ENCODE results near the gene SLC9A7. TPM values are rescaled to one million over a fixed set of nuclear protein-coding genes. Genes with fewer than 3 reads are reported as not detected.

The SLC9A7 gene
- total RNA-seq, 1 donor from 2014 or later = 1.3 TPM

GRCh38 chrX:46707274-46707965 lies 51.5 kb downstream of the SLC9A7 start:
- DNase-seq (ENCODE audit: low spot score) = no peak

DNA sequence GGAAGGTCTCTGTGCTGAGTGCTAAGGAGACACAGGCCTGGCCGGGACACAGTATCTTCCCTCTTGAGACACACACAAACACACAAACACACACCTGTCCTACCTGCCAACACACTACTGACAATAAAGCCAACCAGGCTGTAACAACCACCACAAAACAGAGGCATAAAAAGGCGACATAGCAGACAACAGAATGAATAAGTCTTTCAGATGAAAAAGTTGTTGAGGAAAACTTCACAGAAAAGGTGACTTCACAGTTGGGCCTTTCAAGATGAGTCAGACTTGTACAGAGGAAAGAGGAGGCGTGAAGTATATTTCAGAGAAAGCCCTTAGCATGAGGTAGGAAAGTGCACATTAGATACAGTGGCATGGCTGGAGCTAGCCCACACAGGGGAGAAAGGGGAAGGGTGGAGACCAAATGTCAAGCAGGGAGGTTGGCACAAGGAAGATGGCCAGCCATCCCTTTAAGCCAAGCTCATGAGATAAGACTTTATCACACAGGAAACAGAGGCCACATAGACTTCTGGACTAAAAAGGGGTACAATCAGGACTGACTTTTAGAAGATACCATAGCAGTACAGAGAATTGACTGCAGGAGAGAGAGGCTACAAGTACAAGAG lies 54.0 kb downstream of the SLC9A7 start:
- no peak for DNase-seq (ENCODE audit: low spot score)

- no peak for DNase-seq (ENCODE audit: low spot score)
Observed at GRCh38 chrX:46703980-46704379, 54.9 kb downstream of the SLC9A7 start.

GRCh38 chrX:46698691-46699090 lies 60.2 kb downstream of the SLC9A7 start:
- no peak for DNase-seq (ENCODE audit: low spot score)

- DNase-seq (ENCODE audit: low spot score) = no peak
Observed at GRCh38 chrX:46695491-46695890, 63.4 kb downstream of the SLC9A7 start.

DNA sequence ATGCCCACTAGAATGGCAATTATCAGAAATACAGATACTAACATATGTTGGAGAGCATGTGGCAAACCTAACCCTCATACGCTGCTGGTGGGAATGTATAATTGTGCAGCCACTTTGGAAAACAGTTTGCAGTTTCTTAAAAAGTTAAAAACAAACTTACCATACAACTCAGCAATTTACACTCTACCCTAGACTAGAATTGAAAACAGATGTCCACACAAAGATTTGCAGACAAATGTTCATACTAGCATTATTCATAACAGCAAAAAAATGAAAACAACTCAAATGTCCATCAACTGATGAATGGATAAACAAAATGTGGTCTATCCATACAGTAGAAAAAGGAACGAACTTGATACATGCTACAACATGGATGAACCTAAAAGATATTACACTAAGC lies 64.4 kb downstream of the SLC9A7 start:
- DNase-seq (ENCODE audit: low spot score) = no peak

GRCh38 chrX:46693149-46693548 lies 65.8 kb downstream of the SLC9A7 start:
- DNase-seq (ENCODE audit: low spot score) = no peak

GRCh38 chrX:46690818-46691217 lies 68.1 kb downstream of the SLC9A7 start:
- DNase-seq (ENCODE audit: low spot score) = no peak

DNA sequence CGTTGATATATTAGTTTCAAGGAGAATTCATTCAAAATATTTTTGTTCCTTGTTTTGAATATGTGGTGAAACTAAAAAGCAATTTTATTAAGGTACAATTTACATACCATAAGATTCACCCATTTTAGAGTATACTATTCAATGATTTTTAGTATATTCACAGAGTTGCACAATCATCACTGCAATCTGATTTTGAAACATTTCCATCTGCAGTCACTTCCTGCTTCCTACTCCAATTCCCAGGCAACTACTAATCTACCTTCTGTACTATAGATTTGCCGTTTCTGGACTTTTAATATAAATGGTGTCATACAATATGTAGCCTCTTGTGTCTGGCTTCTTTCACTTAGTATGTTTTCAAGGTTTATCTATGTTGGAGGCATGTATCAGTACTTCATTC lies 71.3 kb downstream of the SLC9A7 start:
- no peak for DNase-seq (ENCODE audit: low spot score)

- no peak for DNase-seq (ENCODE audit: low spot score)
Observed at GRCh38 chrX:46686003-46686645, 72.8 kb downstream of the SLC9A7 start.

GRCh38 chrX:46683048-46683447 lies 75.9 kb downstream of the SLC9A7 start:
- no peak for DNase-seq (ENCODE audit: low spot score)

GRCh38 chrX:46681849-46682248 lies 77.1 kb downstream of the SLC9A7 start:
- DNase-seq (ENCODE audit: low spot score) = no peak

DNA sequence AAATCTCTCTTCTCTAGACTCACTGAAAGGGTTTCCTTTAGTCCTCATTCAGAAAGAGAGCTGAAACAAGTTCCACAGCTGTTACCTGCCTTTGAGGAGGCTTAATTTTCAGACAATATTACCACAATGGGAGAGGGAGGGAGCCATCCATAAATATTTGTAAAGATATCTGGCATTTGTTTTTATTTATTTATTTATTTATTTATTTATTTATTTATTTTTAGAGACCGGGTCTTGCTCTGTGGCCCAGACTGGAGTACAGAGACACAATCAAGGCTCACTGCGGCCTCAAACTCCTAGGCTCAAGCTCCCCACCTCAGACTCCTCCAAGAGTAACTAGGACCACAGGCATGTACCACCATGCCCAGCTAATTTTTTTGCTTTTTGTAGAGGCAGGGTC lies 80.7 kb downstream of the SLC9A7 start:
- no peak for DNase-seq (ENCODE audit: low spot score)

- DNase-seq (ENCODE audit: low spot score) = no peak
Observed at GRCh38 chrX:46676399-46677356, 82.2 kb downstream of the SLC9A7 start.

DNA sequence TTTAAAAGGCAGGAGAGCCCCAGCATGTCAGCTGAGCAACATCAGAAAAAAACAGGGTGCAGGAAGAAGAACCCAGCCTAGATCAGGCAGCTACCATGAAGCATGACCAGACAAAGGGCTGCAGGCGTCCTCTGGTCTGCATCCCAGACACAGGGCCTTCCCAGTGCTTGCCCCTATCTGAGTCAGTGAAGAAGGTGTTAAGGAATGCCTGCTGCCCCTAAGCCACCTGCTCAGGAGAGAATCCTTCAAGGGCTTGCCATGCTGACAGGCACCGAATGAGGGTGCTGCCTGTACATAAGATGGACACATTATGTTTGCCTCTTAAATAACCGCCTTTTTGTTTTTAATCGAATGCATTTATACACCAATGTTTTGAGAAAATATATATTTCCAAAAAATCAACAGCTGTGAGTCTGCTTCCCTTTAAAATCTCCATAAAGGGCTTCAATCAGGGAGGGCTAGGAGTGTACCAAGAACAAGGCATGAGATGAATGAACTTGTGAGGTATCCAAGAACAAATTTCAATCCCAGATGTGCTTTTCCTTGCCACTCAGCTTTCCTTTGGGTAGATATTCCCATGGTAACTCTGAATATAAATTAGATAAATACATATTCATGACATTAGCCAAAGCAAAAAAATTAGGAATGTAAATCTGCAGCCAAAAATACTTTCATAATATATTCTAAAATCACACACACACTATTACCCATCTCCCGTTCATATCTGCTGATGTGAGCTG lies 85.1 kb downstream of the SLC9A7 start:
- no peak for DNase-seq (ENCODE audit: low spot score)

GRCh38 chrX:46670316-46670715 lies 88.6 kb downstream of the SLC9A7 start:
- DNase-seq (ENCODE audit: low spot score) = no peak

GRCh38 chrX:46666831-46667230 lies 92.1 kb downstream of the SLC9A7 start:
- no peak for DNase-seq (ENCODE audit: low spot score)

- DNase-seq (ENCODE audit: low spot score) = no peak
Observed at GRCh38 chrX:46665232-46666152, 93.4 kb downstream of the SLC9A7 start.

- DNase-seq (ENCODE audit: low spot score) = no peak
Observed at GRCh38 chrX:46662188-46662958, 96.5 kb downstream of the SLC9A7 start.

Data from mesenteric fat pad (tissue), 1 donor.